HG03571 (cell line): Measurements from ENCODE around the gene HS6ST2.

Experiments
- ATAC-seq: cut with Tn5 transposase; IDR thresholded peaks from one replicate; pipeline ENCODE4 v1.9.1; 2021; ENCODE audit not compliant: unreplicated experiment

The HS6ST2 gene

GRCh38 chrX:132624466-132624865 lies 334.0 kb downstream of the HS6ST2 start:
- ATAC-seq = no peak

- no peak for ATAC-seq
Measured at GRCh38 chrX:132623942-132624341, 334.5 kb downstream of the HS6ST2 start.

GRCh38 chrX:132623300-132623699 lies 335.1 kb downstream of the HS6ST2 start:
- ATAC-seq = no peak

- no peak for ATAC-seq
Measured at GRCh38 chrX:132622130-132622529, 336.3 kb downstream of the HS6ST2 start.

GRCh38 chrX:132618810-132619209 lies 339.6 kb downstream of the HS6ST2 start:
- no peak for ATAC-seq

- ATAC-seq = no peak
Measured at GRCh38 chrX:132615391-132616131, 342.9 kb downstream of the HS6ST2 start.

- ATAC-seq = no peak
Measured at GRCh38 chrX:132614297-132614696, 344.1 kb downstream of the HS6ST2 start.

- no peak for ATAC-seq
Measured at GRCh38 chrX:132613801-132614200, 344.6 kb downstream of the HS6ST2 start.

- ATAC-seq = no peak
Measured at GRCh38 chrX:132612821-132613564, 345.4 kb downstream of the HS6ST2 start.

- no peak for ATAC-seq
Measured at GRCh38 chrX:132610536-132610935, 347.9 kb downstream of the HS6ST2 start.

- no peak for ATAC-seq
Measured at GRCh38 chrX:132609362-132609848, 349.0 kb downstream of the HS6ST2 start.

GRCh38 chrX:132603700-132604286 lies 354.6 kb downstream of the HS6ST2 start:
- no peak for ATAC-seq

GRCh38 chrX:132602701-132603100 lies 355.7 kb downstream of the HS6ST2 start:
- ATAC-seq = no peak

- no peak for ATAC-seq
Measured at GRCh38 chrX:132594999-132595398, 363.4 kb downstream of the HS6ST2 start.

- ATAC-seq = no peak
Measured at GRCh38 chrX:132594129-132594528, 364.3 kb downstream of the HS6ST2 start.

- ATAC-seq = no peak
Measured at GRCh38 chrX:132592880-132593279, 365.5 kb downstream of the HS6ST2 start.

GRCh38 chrX:132591719-132592275 lies 366.6 kb downstream of the HS6ST2 start:
- no peak for ATAC-seq

- ATAC-seq = no peak
Measured at GRCh38 chrX:132590350-132591026, 367.9 kb downstream of the HS6ST2 start.

GRCh38 chrX:132584936-132585335 lies 373.5 kb downstream of the HS6ST2 start:
- no peak for ATAC-seq

GRCh38 chrX:132576939-132577338 lies 381.5 kb downstream of the HS6ST2 start:
- no peak for ATAC-seq
